A673 (cell line): Measurements from ENCODE around the gene OR6C2. TPM values are rescaled to one million over a fixed set of nuclear protein-coding genes. Genes with fewer than 3 reads are reported as not detected.

Experiments
- BruUV-seq: library from RNA; stranded (reverse); fragments of 400-500 nt; replicated peaks from 2 replicates; lab custom pipeline; 2021; lab: Mats Ljungman, UMichigan
- CTCF ChIA-PET: fragments of 300-600 bp; sonication (Branson Sonifier 250); formaldehyde crosslinking; loops from one replicate; lab custom pipeline; 2022; ENCODE audit warnings: antibody characterized with exemption; lab: Charles Lee
- POLR2A ChIA-PET: fragments of 300-600 bp; sonication (Branson Sonifier 250); formaldehyde crosslinking; loops from one replicate; lab custom pipeline; 2022; ENCODE audit warnings: antibody characterized with exemption; ENCODE audit not compliant: low non-redundant PET; lab: Charles Lee
- DNase-seq: peaks from one replicate; pipeline ENCODE4 v3.0.0-alpha.2; 2015; ENCODE audit warnings: low spot score
- H3K27ac ChIP-seq: fragments of 200-600 bp; sonication (generic); 2 replicates; pipeline ENCODE4 v1.5.1; 2016; ENCODE audit warnings: mixed run types, low read depth, mild to moderate bottlenecking, mixed read lengths, antibody characterized with exemption, low read length; ENCODE audit not compliant: poor library complexity, severe bottlenecking
- H3K27me3 ChIP-seq: fragments of 200-600 bp; sonication (generic); replicated peaks from 2 replicates; pipeline ENCODE4 v1.6.1; 2017; ENCODE audit warnings: mixed run types, low read depth, mild to moderate bottlenecking, mixed read lengths, antibody characterized with exemption, low read length; ENCODE audit not compliant: insufficient read depth, poor library complexity
- H3K36me3 ChIP-seq: fragments of 200-600 bp; sonication (generic); 2 replicates; pipeline ENCODE4 v1.6.1; 2016; ENCODE audit warnings: mixed run types, mild to moderate bottlenecking, mixed read lengths, antibody characterized with exemption, low read length; ENCODE audit not compliant: insufficient read depth, poor library complexity, severe bottlenecking
- H3K4me1 ChIP-seq: fragments of 200-600 bp; sonication (generic); 2 replicates; pipeline ENCODE4 v1.6.1; 2017; ENCODE audit warnings: mixed run types, mild to moderate bottlenecking, mixed read lengths, antibody characterized with exemption, low read length; ENCODE audit not compliant: insufficient read depth, poor library complexity, severe bottlenecking
- H3K4me3 ChIP-seq: fragments of 200-600 bp; sonication (generic); 2 replicates; pipeline ENCODE4 v1.5.1; 2016; ENCODE audit warnings: low read depth, mixed run types, mild to moderate bottlenecking, mixed read lengths, low read length; ENCODE audit not compliant: poor library complexity, severe bottlenecking
- H3K9me3 ChIP-seq: fragments of 200-600 bp; sonication (generic); 2 replicates; pipeline ENCODE4 v1.6.1; 2016; ENCODE audit warnings: mixed run types, low read depth, mild to moderate bottlenecking, mixed read lengths, antibody characterized with exemption, low read length; ENCODE audit not compliant: poor library complexity, severe bottlenecking
- CTCF ChIP-seq: fragments of 300-800, 200-600 bp; sonication (generic); conservative IDR thresholded peaks from 2 replicates; pipeline ENCODE4 v1.5.1; 2017; ENCODE audit warnings: low read depth, mild to moderate bottlenecking, antibody characterized with exemption, low read length, moderate library complexity, mixed read lengths
- EZH2 ChIP-seq: fragments of 200-600 bp; sonication (generic); IDR thresholded peaks from 2 replicates; pipeline ENCODE4 v1.6.1; 2017; ENCODE audit warnings: borderline replicate concordance, low read depth, mild to moderate bottlenecking, mixed read lengths, antibody characterized with exemption, low read length; ENCODE audit not compliant: poor library complexity, severe bottlenecking
- intact Hi-C: fragments of 100-400 bp; cut with micrococcal nuclease; formaldehyde crosslinking; loops from one replicate; pipeline ENCODE4 v1.10.0; 2022; ENCODE audit not compliant: unreplicated experiment
- total RNA-seq: library from RNA; stranded (reverse); gene quantifications from 2 replicates; pipeline ENCODE4 v1.2.3, GENCODE V29; 2021

OR6C2 gene
- total RNA-seq, 1 experiment from 2014 or later: not detected

- Histone ChIP-seq H3K36me3 (no peaks in the 10 kb centered on the region), H3K27ac (no peak overlapping the region), H3K9me3 (no peaks in the 10 kb centered on the region), H3K4me1 (no peaks in the 10 kb centered on the region), H3K4me3 (no peak overlapping the region), H3K27me3 (peaks cover 28% of the 10 kb centered on the region)
- no TSS peak for BruUV-seq
- ChIA-PET POLR2A (no interaction called here), CTCF (no interaction called here)
- no peak for DNase-seq
- intact Hi-C loops: no loop called here
- TF ChIP-seq CTCF (no peak), EZH2 (no peak)
Measured at GRCh38 chr12:55416961-55417360, 26.9 kb upstream of the OR6C2 start.

GRCh38 chr12:55420307-55420962, 23.4 kb upstream of the OR6C2 start:
- no peak for DNase-seq
- ChIA-PET POLR2A (no interaction called here), CTCF (no interaction called here)
- BruUV-seq: no TSS peak
- no peaks in the 10 kb centered on the region for H3K36me3 ChIP-seq
- peaks cover 35% of the 10 kb centered on the region for H3K27me3 ChIP-seq
- no peaks in the 10 kb centered on the region for H3K4me1 ChIP-seq
- TF ChIP-seq CTCF (no peak), EZH2 (no peak)
- no peak overlapping the region for H3K27ac ChIP-seq
- H3K4me3 ChIP-seq: no peak overlapping the region
- intact Hi-C loops: no loop called here
- H3K9me3 ChIP-seq: no peaks in the 10 kb centered on the region

GRCh38 chr12:55425954-55426353, 17.9 kb upstream of the OR6C2 start, which contains the start of gene OR6C76:
TSS of gene OR6C76 (plus strand) at chr12:55426254. CDS start at chr12:55426254, 0 bp downstream.
- BruUV-seq: no TSS peak
- Histone ChIP-seq H3K36me3 (no peaks in the 10 kb centered on the region), H3K27ac (no peak within 1 kb of the TSS), H3K4me1 (no peaks in the 10 kb centered on the region), H3K27me3 (peaks cover 14% of the 10 kb centered on the region), H3K9me3 (no peaks in the 10 kb centered on the region), H3K4me3 (no peak within 1 kb of the TSS)
- ChIA-PET POLR2A (no interaction called here), CTCF (no interaction called here)
- TF ChIP-seq EZH2: no peak
- no peak for TF ChIP-seq CTCF
- no peak for DNase-seq
- intact Hi-C loops: no loop called here
